Panc1 (cell line): ENCODE data around the gene ART1. TPM values are rescaled to one million over a fixed set of nuclear protein-coding genes. Genes with fewer than 3 reads are reported as not detected.
"Not testable (repeated sequence)": the region's sequence is repeated elsewhere in the genome, so short reads cannot be mapped to it uniquely, and the experiment has no call there.

Experiments
- ATAC-seq: fragments of 200-7000 bp; cut with Tn5 transposase; 2 replicates; pipeline ENCODE4 v1.9.1; 2020; ENCODE audit warnings: mild to moderate bottlenecking, moderate library complexity
- BruUV-seq: library from RNA; stranded (reverse); fragments of 400-500 nt; replicated peaks from 2 replicates; lab custom pipeline; 2021; lab: Mats Ljungman, UMichigan
- CTCF ChIA-PET: fragments of 300-600 bp; sonication (Branson Sonifier 250); formaldehyde crosslinking; loops from one replicate; lab custom pipeline; 2022; ENCODE audit warnings: antibody characterized with exemption; lab: Charles Lee
- POLR2A ChIA-PET: fragments of 300-600 bp; sonication (Branson Sonifier 250); formaldehyde crosslinking; loops from one replicate; lab custom pipeline; 2022; ENCODE audit warnings: antibody characterized with exemption; lab: Charles Lee
- DNase-seq: peaks from one replicate; pipeline ENCODE4 v3.0.0-alpha.2; 2010; ENCODE audit warnings: low read depth, low spot score
- H3K27ac ChIP-seq: 2 replicates; pipeline ENCODE4 v1.5.1; 2011; ENCODE audit warnings: mild to moderate bottlenecking, low read length, inconsistent platforms
- H3K27me3 ChIP-seq: fragments of 200-500 bp; sonication (Bioruptor generic); 2 replicates; pipeline ENCODE4 v1.6.0; 2014; ENCODE audit warnings: low read length, inconsistent platforms; ENCODE audit not compliant: control insufficient read depth, insufficient read depth
- H3K36me3 ChIP-seq: fragments of 200-500 bp; sonication (Bioruptor generic); 2 replicates; pipeline ENCODE4 v1.5.1; 2014; ENCODE audit warnings: inconsistent platforms, mild to moderate bottlenecking, low read length, moderate library complexity; ENCODE audit not compliant: control insufficient read depth, insufficient read depth
- H3K4me1 ChIP-seq: 2 replicates; pipeline ENCODE4 v1.5.1; 2011; ENCODE audit warnings: inconsistent platforms, mild to moderate bottlenecking, low read length, moderate library complexity; ENCODE audit not compliant: control insufficient read depth, insufficient read depth
- H3K4me3 ChIP-seq, 2 experiments: 2 replicates each; pipeline ENCODE4 v1.5.1; 2011 to 2012; ENCODE audit warnings: low read depth in 2 of 2, low read length in 2 of 2, mild to moderate bottlenecking in 2 of 2, inconsistent platforms in 1 of 2, moderate library complexity in 1 of 2
- H3K9me3 ChIP-seq: fragments of 200-500 bp; sonication (Bioruptor generic); 2 replicates; pipeline ENCODE4 v1.5.1; 2014; ENCODE audit warnings: low read depth, mild to moderate bottlenecking, inconsistent platforms, low read length, moderate library complexity; ENCODE audit not compliant: control insufficient read depth, insufficient read depth
- POLR2AphosphoS5 ChIP-seq: IDR thresholded peaks from 2 replicates; pipeline ENCODE4 v1.6.1; 2012; ENCODE audit warnings: mild to moderate bottlenecking, low read depth, low read length, moderate library complexity
- SIN3A ChIP-seq: IDR thresholded peaks from 2 replicates; pipeline ENCODE4 v1.6.1; 2012; ENCODE audit warnings: low read depth, mild to moderate bottlenecking, low read length, moderate library complexity, borderline replicate concordance; ENCODE audit not compliant: insufficient read depth
- TCF7L2 ChIP-seq: IDR thresholded peaks from 2 replicates; pipeline ENCODE4 v1.6.1; 2011; ENCODE audit warnings: mild to moderate bottlenecking, low read depth, low read length, inconsistent platforms
- in situ Hi-C: cut with HindIII; loops from 2 replicates; pipeline ENCODE4 v1.10.0; 2016; ENCODE audit warnings: low sequenced_read_pairs, low pct_unique_long_range_greater_than_20kb
- intact Hi-C: fragments of 100-400 bp; cut with micrococcal nuclease; formaldehyde crosslinking; loops from one replicate; pipeline ENCODE4 v1.10.0; 2022; ENCODE audit not compliant: unreplicated experiment
- total RNA-seq: library from RNA; stranded (reverse); gene quantifications from one replicate; pipeline ENCODE4 v1.2.1, GENCODE V29; 2021; ENCODE audit not compliant: unreplicated experiment
- TF ChIP-seq, protein P1 (sequence below), 2 experiments: IDR thresholded peaks; 2 replicates each; pipeline ENCODE4 v1.6.1; 2011 to 2012; ENCODE audit warnings: low read depth in 2 of 2, control low read depth in 1 of 2, low read length in 1 of 2, mild to moderate bottlenecking in 1 of 2, moderate library complexity in 1 of 2; ENCODE audit not compliant: insufficient read depth in 1 of 2
- TF ChIP-seq, protein P2 (sequence below): fragments of 450-650 bp; IDR thresholded peaks from 2 replicates; pipeline ENCODE4 v1.5.1; 2017; ENCODE audit warnings: mild to moderate bottlenecking

The ART1 gene
- total RNA-seq, 1 experiment from 2014 or later, result not detected

DNA sequence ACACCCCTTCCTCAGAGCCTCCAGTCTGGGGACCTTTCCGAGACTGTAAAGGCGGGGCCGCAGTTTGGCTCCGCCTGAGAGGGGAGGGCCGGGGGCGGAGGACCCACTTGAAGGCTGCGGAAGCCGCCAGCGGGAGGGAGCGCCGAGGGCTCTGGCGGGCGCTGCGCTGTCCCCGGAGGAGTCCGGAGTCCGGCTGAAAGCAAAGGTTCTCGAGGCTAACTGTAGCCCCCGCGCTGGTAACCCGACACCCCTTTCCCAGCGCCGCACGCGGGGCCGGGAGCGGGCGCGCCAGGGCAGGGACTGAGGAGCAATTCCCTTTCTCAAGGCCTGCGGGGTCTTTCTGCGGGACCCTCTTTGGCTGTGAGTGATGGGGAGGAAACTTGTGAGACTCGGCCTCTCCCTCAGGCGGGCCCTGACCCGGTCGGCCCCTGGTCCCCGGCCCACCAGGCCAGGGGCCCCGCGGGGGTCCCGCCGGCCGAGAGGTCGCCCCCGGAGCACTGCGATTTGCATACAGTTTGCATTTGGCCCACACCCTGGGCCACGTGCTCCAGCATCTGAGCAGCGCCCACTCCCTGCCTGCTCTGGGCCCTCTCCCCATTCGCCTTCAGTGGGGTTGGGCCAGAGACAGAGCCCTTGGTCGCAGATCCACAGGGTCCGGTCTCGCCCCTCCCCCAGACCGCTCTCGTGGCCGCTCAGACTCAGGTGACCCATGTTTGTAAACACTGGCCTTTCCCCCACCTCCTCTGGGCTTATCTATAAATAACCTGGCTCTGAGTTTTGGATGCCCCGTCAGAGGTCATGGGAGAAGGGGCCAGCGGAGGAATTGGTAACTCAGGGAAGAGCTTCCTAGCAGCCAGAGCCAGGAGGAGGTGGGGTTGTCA lies 2.6 kb upstream of the ART1 start:
- Histone ChIP-seq H3K36me3 (no peaks in the 10 kb centered on the region), H3K27me3 (peaks cover 11% of the 10 kb centered on the region; the same call in 1 of the 2 replicates), H3K4me3 (peak overlapping the region; percentile 50 to 59), H3K9me3 (no peaks in the 10 kb centered on the region), H3K4me1 (peaks cover 11% of the 10 kb centered on the region; the same call in 1 of the 2 replicates), H3K27ac (peak overlapping the region; percentile 62; the same call in 1 of the 2 replicates)
- no TSS peak for BruUV-seq
- POLR2A ChIA-PET, result interaction anchor here (0.7 kb wide), 1 partner anchor 43 kb away, joined by 4 read pairs; no protein-coding TSS in a partner anchor
- DNase-seq, result no peak
- peak; percentile 91 for ATAC-seq
- in situ Hi-C loops, result no loop called here
- CTCF ChIA-PET, result no interaction called here
- TF ChIP-seq, protein P1, sequence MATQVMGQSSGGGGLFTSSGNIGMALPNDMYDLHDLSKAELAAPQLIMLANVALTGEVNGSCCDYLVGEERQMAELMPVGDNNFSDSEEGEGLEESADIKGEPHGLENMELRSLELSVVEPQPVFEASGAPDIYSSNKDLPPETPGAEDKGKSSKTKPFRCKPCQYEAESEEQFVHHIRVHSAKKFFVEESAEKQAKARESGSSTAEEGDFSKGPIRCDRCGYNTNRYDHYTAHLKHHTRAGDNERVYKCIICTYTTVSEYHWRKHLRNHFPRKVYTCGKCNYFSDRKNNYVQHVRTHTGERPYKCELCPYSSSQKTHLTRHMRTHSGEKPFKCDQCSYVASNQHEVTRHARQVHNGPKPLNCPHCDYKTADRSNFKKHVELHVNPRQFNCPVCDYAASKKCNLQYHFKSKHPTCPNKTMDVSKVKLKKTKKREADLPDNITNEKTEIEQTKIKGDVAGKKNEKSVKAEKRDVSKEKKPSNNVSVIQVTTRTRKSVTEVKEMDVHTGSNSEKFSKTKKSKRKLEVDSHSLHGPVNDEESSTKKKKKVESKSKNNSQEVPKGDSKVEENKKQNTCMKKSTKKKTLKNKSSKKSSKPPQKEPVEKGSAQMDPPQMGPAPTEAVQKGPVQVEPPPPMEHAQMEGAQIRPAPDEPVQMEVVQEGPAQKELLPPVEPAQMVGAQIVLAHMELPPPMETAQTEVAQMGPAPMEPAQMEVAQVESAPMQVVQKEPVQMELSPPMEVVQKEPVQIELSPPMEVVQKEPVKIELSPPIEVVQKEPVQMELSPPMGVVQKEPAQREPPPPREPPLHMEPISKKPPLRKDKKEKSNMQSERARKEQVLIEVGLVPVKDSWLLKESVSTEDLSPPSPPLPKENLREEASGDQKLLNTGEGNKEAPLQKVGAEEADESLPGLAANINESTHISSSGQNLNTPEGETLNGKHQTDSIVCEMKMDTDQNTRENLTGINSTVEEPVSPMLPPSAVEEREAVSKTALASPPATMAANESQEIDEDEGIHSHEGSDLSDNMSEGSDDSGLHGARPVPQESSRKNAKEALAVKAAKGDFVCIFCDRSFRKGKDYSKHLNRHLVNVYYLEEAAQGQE (IDR thresholded peaks at IDR 0.05; ENCODE audit: insufficient read depth in 1 of 2, low read depth in 2 of 2, low read length in 1 of 2), result no peak
- no peak for TF ChIP-seq TCF7L2
- TF ChIP-seq, protein P2, sequence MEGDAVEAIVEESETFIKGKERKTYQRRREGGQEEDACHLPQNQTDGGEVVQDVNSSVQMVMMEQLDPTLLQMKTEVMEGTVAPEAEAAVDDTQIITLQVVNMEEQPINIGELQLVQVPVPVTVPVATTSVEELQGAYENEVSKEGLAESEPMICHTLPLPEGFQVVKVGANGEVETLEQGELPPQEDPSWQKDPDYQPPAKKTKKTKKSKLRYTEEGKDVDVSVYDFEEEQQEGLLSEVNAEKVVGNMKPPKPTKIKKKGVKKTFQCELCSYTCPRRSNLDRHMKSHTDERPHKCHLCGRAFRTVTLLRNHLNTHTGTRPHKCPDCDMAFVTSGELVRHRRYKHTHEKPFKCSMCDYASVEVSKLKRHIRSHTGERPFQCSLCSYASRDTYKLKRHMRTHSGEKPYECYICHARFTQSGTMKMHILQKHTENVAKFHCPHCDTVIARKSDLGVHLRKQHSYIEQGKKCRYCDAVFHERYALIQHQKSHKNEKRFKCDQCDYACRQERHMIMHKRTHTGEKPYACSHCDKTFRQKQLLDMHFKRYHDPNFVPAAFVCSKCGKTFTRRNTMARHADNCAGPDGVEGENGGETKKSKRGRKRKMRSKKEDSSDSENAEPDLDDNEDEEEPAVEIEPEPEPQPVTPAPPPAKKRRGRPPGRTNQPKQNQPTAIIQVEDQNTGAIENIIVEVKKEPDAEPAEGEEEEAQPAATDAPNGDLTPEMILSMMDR, result no peak
- intact Hi-C loops, result no loop called here

DNA sequence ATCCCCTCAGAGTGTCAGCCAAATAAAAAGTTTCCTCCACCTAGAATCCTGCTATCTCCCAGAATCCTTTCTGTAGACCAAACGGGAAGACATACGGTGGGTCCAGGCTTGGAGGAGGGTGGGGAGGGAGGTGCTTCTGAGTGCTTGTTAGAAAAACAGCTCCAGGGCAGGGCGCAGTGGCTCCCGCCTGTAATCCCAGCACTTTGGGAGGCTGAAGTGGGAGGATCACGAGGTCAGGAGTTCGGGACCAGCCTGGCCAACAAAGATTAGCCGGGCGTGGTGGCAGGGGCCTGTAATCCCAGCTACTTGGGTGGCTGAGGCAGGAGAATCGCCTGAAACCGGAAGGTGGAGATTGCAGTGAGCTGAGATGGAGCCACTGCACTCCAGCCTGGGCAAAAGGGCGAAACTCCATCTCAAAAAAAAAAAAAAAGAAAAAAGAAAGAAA lies 1.8 kb upstream of the ART1 start:
- POLR2A ChIA-PET, result interaction anchor here (0.7 kb wide), 1 partner anchor 42 kb away, joined by 4 read pairs; no protein-coding TSS in a partner anchor
- H3K9me3 ChIP-seq, H3K36me3 ChIP-seq, H3K4me3 ChIP-seq, ATAC-seq, DNase-seq, H3K27ac ChIP-seq, intact Hi-C loops, in situ Hi-C loops, CTCF ChIA-PET, BruUV-seq: not testable (repeated sequence)
- H3K4me1 ChIP-seq, result peaks cover 11% of the 10 kb centered on the region; the same call in 1 of the 2 replicates
- H3K27me3 ChIP-seq, result peaks cover 11% of the 10 kb centered on the region

DNA sequence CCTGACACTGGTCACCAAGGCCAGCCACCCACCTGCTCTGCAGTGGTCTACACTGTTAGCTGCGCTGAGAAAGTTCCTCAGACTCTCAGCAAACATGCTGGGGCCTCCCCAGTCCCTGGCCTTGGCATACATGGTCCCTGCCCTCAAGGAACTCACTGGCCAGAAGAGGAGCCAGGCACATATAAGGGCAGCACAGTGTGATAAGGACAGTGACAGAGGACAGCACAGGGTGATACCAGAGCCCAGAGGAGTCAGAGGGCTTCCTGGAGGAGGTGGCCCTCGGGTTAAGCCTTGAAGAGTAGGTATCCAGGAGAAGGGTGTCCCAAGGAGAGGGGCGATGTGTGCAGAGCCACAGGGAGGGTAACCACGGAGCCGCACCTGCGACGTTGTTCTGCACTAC lies 624 bp downstream of the ART1 start:
- TF ChIP-seq, protein P2, result no peak
- TF ChIP-seq POLR2AphosphoS5 (no peak), SIN3A (no peak), TCF7L2 (no peak)
- TF ChIP-seq, protein P1 (IDR thresholded peaks at IDR 0.05; ENCODE audit: insufficient read depth in 1 of 2, low read depth in 2 of 2, low read length in 1 of 2), result no peak
- no peak overlapping the region for H3K27ac ChIP-seq
- H3K4me1 ChIP-seq, result peaks cover 11% of the 10 kb centered on the region; the same call in 1 of the 2 replicates
- H3K9me3 ChIP-seq, result no peaks in the 10 kb centered on the region
- in situ Hi-C loops, result no loop called here
- ChIA-PET CTCF (no interaction called here), POLR2A (no interaction called here)
- no peaks in the 10 kb centered on the region for H3K36me3 ChIP-seq
- no peak overlapping the region for H3K4me3 ChIP-seq
- H3K27me3 ChIP-seq, result peaks cover 19% of the 10 kb centered on the region
- DNase-seq, result no peak
- ATAC-seq, result no peak
- intact Hi-C loops, result no loop called here
- no TSS peak for BruUV-seq
